ENCODE results near the gene LMX1B.
A peak's percentile ranks its signal among the peaks of the same experiment; 100 is the strongest.

Gene LMX1B

GRCh38 chr9:126664900-126665643 lies 51.3 kb downstream of the LMX1B start:
- no peak for DNase-seq

GRCh38 chr9:126665644-126666035 lies 51.9 kb downstream of the LMX1B start:
- DNase-seq, result no peak

GRCh38 chr9:126666155-126666803 lies 52.6 kb downstream of the LMX1B start:
- no peak for DNase-seq

- peak; percentile 26 for DNase-seq
Measured at GRCh38 chr9:126667190-126668055, 53.7 kb downstream of the LMX1B start.

GRCh38 chr9:126668058-126668457 lies 54.3 kb downstream of the LMX1B start:
- no peak for DNase-seq

GRCh38 chr9:126669108-126669507 lies 55.4 kb downstream of the LMX1B start:
- no peak for DNase-seq

- no peak for DNase-seq
Measured at GRCh38 chr9:126670270-126670669, 56.5 kb downstream of the LMX1B start.

- DNase-seq, result peak; percentile 55
Measured at GRCh38 chr9:126671381-126671831, 57.7 kb downstream of the LMX1B start.

GRCh38 chr9:126671983-126672382 lies 58.3 kb downstream of the LMX1B start:
- DNase-seq, result no peak

- no peak for DNase-seq
Measured at GRCh38 chr9:126672634-126673284, 59.0 kb downstream of the LMX1B start.

GRCh38 chr9:126673689-126674364 lies 60.1 kb downstream of the LMX1B start:
- DNase-seq, result peak; percentile 52

GRCh38 chr9:126674365-126675146 lies 60.8 kb downstream of the LMX1B start:
- no peak for DNase-seq

- no peak for DNase-seq
Measured at GRCh38 chr9:126675147-126675467, 61.4 kb downstream of the LMX1B start.

- DNase-seq, result no peak
Measured at GRCh38 chr9:126676102-126676684, 62.5 kb downstream of the LMX1B start.

- no peak for DNase-seq
Measured at GRCh38 chr9:126676685-126677143, 63.0 kb downstream of the LMX1B start.

- no peak for DNase-seq
Measured at GRCh38 chr9:126677188-126678084, 63.7 kb downstream of the LMX1B start.

- DNase-seq, result no peak
Measured at GRCh38 chr9:126678989-126679388, 65.3 kb downstream of the LMX1B start.

GRCh38 chr9:126681336-126681735 lies 67.6 kb downstream of the LMX1B start:
- no peak for DNase-seq

- no peak for DNase-seq
Measured at GRCh38 chr9:126682113-126682810, 68.5 kb downstream of the LMX1B start.

Data from NCI-H1092 treated with DMSO at 0.1 percent for 48 hours (cell line).